HL-60/S4 (cell line): Measurements from ENCODE around the gene KDM4B.
"Not testable (repeated sequence)": the region's sequence is repeated elsewhere in the genome, so short reads cannot be mapped to it uniquely, and the experiment has no call there.

Experiments
- in situ Hi-C: fragments of 300-500 bp; cut with MboI; formaldehyde crosslinking; loops from 2 replicates; pipeline ENCODE4 v1.14.3; 2022; ENCODE audit warnings: low sequenced_read_pairs

The KDM4B gene

DNA sequence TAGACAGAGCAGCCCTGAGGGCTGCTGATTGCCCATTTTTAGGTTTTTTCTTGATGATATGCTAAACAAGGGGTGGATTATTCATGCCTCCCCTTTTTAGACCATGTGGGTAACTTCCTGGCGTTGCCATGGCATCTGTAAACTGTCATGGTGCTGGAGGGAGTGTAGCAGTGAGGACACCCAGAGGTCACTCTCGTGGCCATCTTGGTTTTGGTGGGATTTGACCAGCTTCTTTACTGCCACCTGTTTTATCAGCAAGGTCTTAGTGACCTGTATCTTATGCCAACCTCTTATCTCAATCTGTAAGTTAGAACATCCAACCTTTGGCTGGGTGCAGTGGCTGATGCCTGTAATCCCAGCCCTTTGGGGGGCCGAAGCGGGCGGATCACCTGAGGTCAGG, 223.7 kb downstream of the KDM4B start:
- in situ Hi-C loops: no loop called here

GRCh38 chr19:5193192-5193591, 224.3 kb downstream of the KDM4B start:
- in situ Hi-C loops: no loop called here

- in situ Hi-C loops: no loop called here
These were observed 225.7 kb downstream of the KDM4B start for GRCh38 chr19:5194641-5195040.

- in situ Hi-C loops: not testable (repeated sequence)
These were observed 226.7 kb downstream of the KDM4B start for GRCh38 chr19:5195587-5195986.

GRCh38 chr19:5196832-5197231, 227.9 kb downstream of the KDM4B start:
- in situ Hi-C loops: no loop called here

GRCh38 chr19:5200844-5201243, 231.9 kb downstream of the KDM4B start:
- in situ Hi-C loops: no loop called here

DNA sequence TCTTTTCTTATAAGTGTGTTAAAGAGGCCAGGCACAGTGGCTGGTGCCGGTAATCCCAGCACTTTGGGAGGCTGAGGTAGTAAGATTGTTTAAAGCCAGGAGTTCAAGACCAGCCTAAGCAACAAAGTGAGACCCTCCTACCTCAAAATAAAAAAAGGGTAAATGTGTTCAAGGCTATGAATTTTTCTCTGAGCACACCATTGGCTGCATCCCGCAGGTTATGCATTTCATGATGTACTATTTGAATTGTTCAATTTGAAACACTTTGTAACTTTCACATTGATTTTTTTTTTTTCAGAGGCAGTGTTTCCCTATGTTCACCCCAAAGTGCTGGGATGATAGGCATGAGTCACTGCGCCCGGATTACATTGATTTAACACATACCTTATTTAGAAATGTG, 233.6 kb downstream of the KDM4B start:
- in situ Hi-C loops: no loop called here
